RWPE1 (cell line): ENCODE data around the gene TXNDC17.

Experiments used
- CTCF ChIA-PET: fragments of 350-600 bp; sonication (Branson Sonifier 250); formaldehyde crosslinking; extraction: SDS; loops from one replicate; lab custom pipeline; 2021; lab: Yijun Ruan, JAX
- POLR2A ChIA-PET: fragments of 400-600 bp; formaldehyde crosslinking; extraction: SDS; loops from one replicate; lab custom pipeline; 2020; ENCODE audit warnings: antibody characterized with exemption; ENCODE audit not compliant: low non-redundant PET; lab: Yijun Ruan, JAX
- DNase-seq: peaks from one replicate; pipeline ENCODE4 v3.0.0; 2012; ENCODE audit warnings: low spot score
- H3K27ac ChIP-seq: fragments of 450-650 bp; 2 replicates; pipeline ENCODE4 v1.5.1; 2017
- CTCF ChIP-seq: fragments of 450-650 bp; conservative IDR thresholded peaks from 2 replicates; pipeline ENCODE4 v1.5.1; 2017; ENCODE audit warnings: low read depth, mild to moderate bottlenecking

The TXNDC17 gene

GRCh38 chr17:6610011-6610410 is 30.8 kb upstream of the TXNDC17 start:
- H3K27ac ChIP-seq, result no peak overlapping the region
- ChIA-PET POLR2A (no interaction called here), CTCF (interaction anchor here (0.7 kb wide), 1 partner anchor 12 kb away, joined by 4 read pairs; no protein-coding TSS in a partner anchor)
- no peak for DNase-seq
- TF ChIP-seq CTCF, result no peak

- TF ChIP-seq CTCF, result no peak
- ChIA-PET POLR2A (no interaction called here), CTCF (interaction anchor here (0.6 kb wide), 1 partner anchor 17 kb away, joined by 3 read pairs; no protein-coding TSS in a partner anchor)
- no peak overlapping the region for H3K27ac ChIP-seq
- DNase-seq, result no peak
These were observed 29.6 kb upstream of the TXNDC17 start for GRCh38 chr17:6611231-6611630.

GRCh38 chr17:6623941-6624340 is 16.9 kb upstream of the TXNDC17 start:
- POLR2A ChIA-PET, result no interaction called here
- TF ChIP-seq CTCF, result no peak
- no peak overlapping the region for H3K27ac ChIP-seq
- CTCF ChIA-PET, result no interaction called here
- DNase-seq, result no peak

- no peak overlapping the region for H3K27ac ChIP-seq
- POLR2A ChIA-PET, result no interaction called here
- no peak for DNase-seq
- CTCF ChIA-PET, result no interaction called here
- TF ChIP-seq CTCF, result no peak
These were observed 14.2 kb upstream of the TXNDC17 start for GRCh38 chr17:6626616-6627015.

GRCh38 chr17:6627019-6627418 is 13.8 kb upstream of the TXNDC17 start:
- no peak overlapping the region for H3K27ac ChIP-seq
- DNase-seq, result no peak
- no peak for TF ChIP-seq CTCF
- POLR2A ChIA-PET, result no interaction called here
- CTCF ChIA-PET, result no interaction called here

GRCh38 chr17:6630390-6630789 is 10.5 kb upstream of the TXNDC17 start:
- ChIA-PET CTCF (no interaction called here), POLR2A (no interaction called here)
- TF ChIP-seq CTCF, result no peak

GRCh38 chr17:6632530-6632929 is 8.3 kb upstream of the TXNDC17 start:
- DNase-seq, result no peak
- POLR2A ChIA-PET, result no interaction called here
- H3K27ac ChIP-seq, result no peak overlapping the region
- no peak for TF ChIP-seq CTCF
- CTCF ChIA-PET, result no interaction called here

More at GRCh38 chr17:6630390-6630789, 10.5 kb upstream of the TXNDC17 start:
- H3K27ac ChIP-seq, result no peak overlapping the region
- no peak for DNase-seq
